SU-DHL-6 (cell line): ENCODE results near the gene CTNNBIP1.

Experiments
- H2AFZ ChIP-seq: fragments of 200-600 bp; sonication (generic); 2 replicates; pipeline ENCODE4 v1.6.1; 2014; ENCODE audit warnings: low read depth, mild to moderate bottlenecking, moderate library complexity, mixed read lengths, antibody characterized with exemption, low read length; ENCODE audit not compliant: severe bottlenecking
- H3F3A ChIP-seq: fragments of 200-600 bp; shearing (Covaris generic); 2 replicates; pipeline ENCODE4 v1.6.0; 2016; ENCODE audit warnings: antibody characterized with exemption, mild to moderate bottlenecking; ENCODE audit not compliant: insufficient read depth
- H3K27ac ChIP-seq: fragments of 200-600 bp; sonication (generic); 2 replicates; pipeline ENCODE4 v1.5.1; 2016; ENCODE audit warnings: low read depth, mild to moderate bottlenecking, low read length, moderate library complexity, mixed read lengths
- H3K27me3 ChIP-seq: fragments of 200-600 bp; sonication (generic), shearing (Covaris generic); 2 replicates; pipeline ENCODE4 v1.6.0; 2014; ENCODE audit warnings: mild to moderate bottlenecking, low read length
- H3K36me3 ChIP-seq: fragments of 200-600 bp; sonication (generic); 2 replicates; pipeline ENCODE4 v1.6.1; 2014; ENCODE audit warnings: mild to moderate bottlenecking, low read length, mixed read lengths
- H3K4me2 ChIP-seq: fragments of 300-600, 200-600 bp; shearing (Covaris generic), sonication (generic); 2 replicates; pipeline ENCODE4 v1.6.0; 2014; ENCODE audit warnings: low read length, low read depth, mild to moderate bottlenecking; ENCODE audit not compliant: poor library complexity, severe bottlenecking
- H3K4me3 ChIP-seq: fragments of 200-600 bp; sonication (generic); 2 replicates; pipeline ENCODE4 v1.5.1; 2014; ENCODE audit warnings: antibody characterized with exemption, low read length, mild to moderate bottlenecking, mixed read lengths; ENCODE audit not compliant: insufficient read depth, poor library complexity, severe bottlenecking
- H3K79me2 ChIP-seq: fragments of 200-600 bp; sonication (generic); 2 replicates; pipeline ENCODE4 v1.6.1; 2014; ENCODE audit warnings: mild to moderate bottlenecking, low read length, moderate library complexity; ENCODE audit not compliant: insufficient read depth
- H3K9ac ChIP-seq: fragments of 200-600 bp; sonication (generic); 2 replicates; pipeline ENCODE4 v1.7.0; 2014; ENCODE audit warnings: mild to moderate bottlenecking, low read length
- H3K9me2 ChIP-seq: fragments of 200-600 bp; sonication (generic); replicated peaks from 2 replicates; pipeline ENCODE4 v1.6.1; 2014; ENCODE audit warnings: low read length; ENCODE audit not compliant: insufficient read depth
- H3K9me3 ChIP-seq: fragments of 200-600 bp; sonication (generic); 2 replicates; pipeline ENCODE4 v1.6.1; 2014; ENCODE audit warnings: low read length, mixed read lengths; ENCODE audit not compliant: insufficient read depth
- H4K20me1 ChIP-seq: fragments of 200-600 bp; sonication (generic); 2 replicates; pipeline ENCODE4 v1.6.1; 2014; ENCODE audit warnings: low read depth, mild to moderate bottlenecking, antibody characterized with exemption, low read length, moderate library complexity, mixed read lengths
- EZH2phosphoT487 ChIP-seq: fragments of 200-600 bp; sonication (generic), shearing (Covaris generic); conservative IDR thresholded peaks from 2 replicates; pipeline ENCODE4 v1.6.1; 2018; ENCODE audit warnings: mild to moderate bottlenecking, antibody characterized with exemption, low read length, moderate library complexity, mixed read lengths
- TF ChIP-seq, protein P1 (sequence below): fragments of 200-600 bp; sonication (generic); IDR thresholded peaks from one replicate; pipeline ENCODE4 v1.5.1; 2017; ENCODE audit warnings: antibody characterized with exemption, mild to moderate bottlenecking, low read length, moderate library complexity; ENCODE audit not compliant: insufficient read depth, poor library complexity, severe bottlenecking

The CTNNBIP1 gene

DNA sequence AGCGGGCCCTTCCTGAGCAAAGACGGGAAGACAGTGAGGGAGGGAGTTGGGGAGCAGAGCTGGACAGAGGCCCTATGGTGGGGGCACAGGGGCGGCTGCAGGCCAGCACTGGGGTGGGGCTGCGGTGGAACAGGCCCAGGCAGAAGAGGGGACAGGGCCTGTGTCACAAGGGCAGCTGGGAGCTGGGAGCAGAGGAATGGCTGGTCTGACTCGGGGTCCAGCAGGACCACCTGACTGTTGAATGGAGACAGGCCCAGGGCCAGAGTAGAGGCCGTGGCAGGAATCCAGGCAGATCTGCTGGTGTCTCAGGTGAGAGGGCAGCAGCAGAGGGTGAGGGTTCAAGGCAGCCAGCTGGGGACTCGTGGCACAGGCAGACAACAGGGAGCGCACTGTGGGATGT lies 25.3 kb downstream of the CTNNBIP1 start:
- no peak overlapping the region for H3K4me2 ChIP-seq
- no peaks in the 10 kb centered on the region for H3K27me3 ChIP-seq

DNA sequence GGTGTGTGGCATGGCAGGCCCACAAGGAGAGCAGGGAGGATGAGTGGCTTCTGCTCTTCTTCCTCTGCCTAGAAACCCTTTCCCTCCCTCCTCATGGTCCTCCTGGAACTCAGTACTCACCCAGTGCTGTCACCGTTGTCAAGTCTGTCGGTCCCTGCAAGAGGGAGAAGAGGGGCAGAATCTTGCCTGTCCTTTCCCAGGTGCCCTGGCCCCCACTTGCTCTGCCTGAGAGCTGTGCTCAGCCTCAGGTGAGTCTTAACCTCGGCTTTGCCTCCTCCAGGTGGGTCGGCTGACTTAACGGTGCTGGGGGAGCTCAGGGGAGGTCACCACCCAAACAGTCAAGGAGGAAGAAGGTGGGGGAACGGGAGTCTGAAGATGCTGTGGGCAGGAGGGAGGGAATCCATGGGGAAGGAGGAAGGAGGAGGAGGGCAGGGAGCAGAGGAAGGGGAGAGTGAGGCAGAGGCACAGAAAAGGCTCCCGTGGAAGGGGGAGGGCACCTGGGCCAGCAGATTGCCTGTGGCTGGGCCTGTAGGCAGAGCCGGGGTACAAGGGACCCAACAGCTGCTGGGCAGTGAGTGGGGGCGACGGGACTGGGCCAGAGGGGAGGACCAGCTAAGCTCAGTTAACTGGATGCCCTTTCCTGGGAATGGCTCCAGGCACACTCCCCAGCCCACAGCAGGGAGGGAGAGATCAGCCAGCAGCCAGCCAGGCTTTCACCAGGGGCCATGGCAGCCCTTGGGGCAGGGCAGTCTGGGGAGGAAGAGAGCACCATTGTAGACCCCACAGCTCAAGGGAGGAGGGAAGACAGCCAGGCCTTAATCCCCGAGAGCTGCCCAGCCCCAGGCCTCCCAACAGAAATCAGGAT lies 26.3 kb downstream of the CTNNBIP1 start:
- no peaks in the 10 kb centered on the region for H3K27me3 ChIP-seq

More for the DNA sequence above, 25.3 kb downstream of the CTNNBIP1 start:
- Histone ChIP-seq H3K36me3 (no peaks in the 10 kb centered on the region), H3K4me3 (no peak overlapping the region), H3K9ac (no peak overlapping the region), H3F3A (no peaks in the 10 kb centered on the region), H3K9me3 (no peaks in the 10 kb centered on the region), H3K9me2 (no peaks in the 10 kb centered on the region), H4K20me1 (no peaks in the 10 kb centered on the region), H2AFZ (no peak overlapping the region), H3K27ac (no peak overlapping the region), H3K79me2 (no peaks in the 10 kb centered on the region)
- no peak for TF ChIP-seq EZH2phosphoT487
- TF ChIP-seq, protein P1, sequence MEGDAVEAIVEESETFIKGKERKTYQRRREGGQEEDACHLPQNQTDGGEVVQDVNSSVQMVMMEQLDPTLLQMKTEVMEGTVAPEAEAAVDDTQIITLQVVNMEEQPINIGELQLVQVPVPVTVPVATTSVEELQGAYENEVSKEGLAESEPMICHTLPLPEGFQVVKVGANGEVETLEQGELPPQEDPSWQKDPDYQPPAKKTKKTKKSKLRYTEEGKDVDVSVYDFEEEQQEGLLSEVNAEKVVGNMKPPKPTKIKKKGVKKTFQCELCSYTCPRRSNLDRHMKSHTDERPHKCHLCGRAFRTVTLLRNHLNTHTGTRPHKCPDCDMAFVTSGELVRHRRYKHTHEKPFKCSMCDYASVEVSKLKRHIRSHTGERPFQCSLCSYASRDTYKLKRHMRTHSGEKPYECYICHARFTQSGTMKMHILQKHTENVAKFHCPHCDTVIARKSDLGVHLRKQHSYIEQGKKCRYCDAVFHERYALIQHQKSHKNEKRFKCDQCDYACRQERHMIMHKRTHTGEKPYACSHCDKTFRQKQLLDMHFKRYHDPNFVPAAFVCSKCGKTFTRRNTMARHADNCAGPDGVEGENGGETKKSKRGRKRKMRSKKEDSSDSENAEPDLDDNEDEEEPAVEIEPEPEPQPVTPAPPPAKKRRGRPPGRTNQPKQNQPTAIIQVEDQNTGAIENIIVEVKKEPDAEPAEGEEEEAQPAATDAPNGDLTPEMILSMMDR = no peak

DNA sequence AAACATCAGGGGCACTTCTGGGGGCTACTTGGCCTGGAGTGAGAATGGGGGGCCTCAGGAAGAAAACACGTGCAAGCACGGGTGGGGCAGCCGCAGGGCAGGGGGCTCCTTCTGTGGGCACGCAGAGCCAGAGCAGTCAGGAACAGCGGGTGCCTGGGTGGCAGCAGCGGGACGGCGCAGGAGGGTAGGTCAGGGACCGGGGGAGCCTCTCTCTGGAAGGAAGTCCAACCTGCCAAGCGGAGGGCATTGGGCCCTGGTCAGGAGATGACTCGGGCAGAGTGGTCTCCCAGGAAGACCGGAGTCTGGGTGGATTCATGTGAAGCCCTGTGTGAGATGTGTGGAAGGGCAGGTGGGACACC lies 27.1 kb downstream of the CTNNBIP1 start:
- Histone ChIP-seq H3K27me3 (no peaks in the 10 kb centered on the region), H3K9me3 (no peaks in the 10 kb centered on the region), H3K9me2 (no peaks in the 10 kb centered on the region), H4K20me1 (no peaks in the 10 kb centered on the region), H3K27ac (no peak overlapping the region), H3K4me3 (no peak overlapping the region), H3K36me3 (no peaks in the 10 kb centered on the region), H2AFZ (no peak overlapping the region), H3F3A (no peaks in the 10 kb centered on the region), H3K4me2 (no peak overlapping the region), H3K79me2 (no peaks in the 10 kb centered on the region), H3K9ac (no peak overlapping the region)
- TF ChIP-seq, protein P1 = no peak
- no peak for TF ChIP-seq EZH2phosphoT487

More for the DNA sequence above, 26.3 kb downstream of the CTNNBIP1 start:
- no peaks in the 10 kb centered on the region for H4K20me1 ChIP-seq
- TF ChIP-seq, protein P1 = no peak
- no peak for TF ChIP-seq EZH2phosphoT487
- no peak overlapping the region for H2AFZ ChIP-seq
- no peaks in the 10 kb centered on the region for H3K36me3 ChIP-seq
- no peak overlapping the region for H3K4me3 ChIP-seq
- no peaks in the 10 kb centered on the region for H3K9me2 ChIP-seq
- H3F3A ChIP-seq = no peaks in the 10 kb centered on the region
- H3K4me2 ChIP-seq = no peak overlapping the region
- no peaks in the 10 kb centered on the region for H3K79me2 ChIP-seq
- no peak overlapping the region for H3K27ac ChIP-seq
- no peak overlapping the region for H3K9ac ChIP-seq
- H3K9me3 ChIP-seq = no peaks in the 10 kb centered on the region
